ENCODE data around the gene NABP1.

NABP1 gene

DNA sequence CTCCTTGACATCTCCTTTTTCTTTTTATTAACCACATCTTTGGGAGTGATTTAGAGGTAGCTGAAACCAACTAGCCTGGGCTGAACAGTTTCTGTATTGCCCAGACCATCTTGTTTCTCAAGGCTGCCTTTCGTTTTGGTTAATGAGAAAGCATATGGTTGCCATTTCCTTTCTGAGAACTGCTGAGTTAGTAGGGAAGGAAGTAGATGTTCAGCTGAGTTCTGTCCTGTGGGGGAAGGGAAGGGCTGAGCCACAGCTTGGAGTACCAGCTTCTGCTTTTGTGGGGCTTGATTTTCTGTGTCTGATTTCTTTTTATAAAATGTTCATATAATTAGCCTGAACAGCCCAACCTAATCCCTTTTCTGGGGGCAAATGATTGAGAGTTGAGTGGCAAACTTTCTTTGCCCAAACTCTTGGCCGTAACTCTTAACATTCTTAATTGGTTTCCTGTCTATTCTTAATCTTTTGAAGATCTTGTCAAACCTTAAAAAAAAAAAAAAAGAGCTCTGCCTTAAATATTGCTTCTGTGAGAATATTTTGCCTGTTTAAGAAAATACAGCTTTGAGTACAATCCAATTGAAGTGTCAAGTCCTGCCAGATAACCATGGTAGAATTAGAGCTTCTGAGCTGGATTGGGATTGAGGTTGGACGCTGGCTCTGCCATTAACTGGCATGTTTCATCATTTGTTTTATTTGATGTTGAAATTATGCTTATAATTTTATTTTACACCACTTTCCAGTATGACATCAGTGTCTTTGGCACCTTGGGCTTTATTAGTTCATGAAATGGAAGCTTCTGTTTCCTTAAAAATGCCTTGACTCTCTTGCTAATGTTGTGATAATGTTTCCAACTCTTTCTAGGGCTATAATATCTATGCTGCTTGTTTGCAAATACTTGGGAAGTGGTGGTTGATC, 1.9 kb upstream of the NABP1 start:
- DNase-seq: no peak
- in situ Hi-C loops (cut with HindIII; ENCODE audit: low pct_ligation_motif_present, low pct_unique_long_range_greater_than_20kb, low sequenced_read_pairs): loop anchor here (25.0 kb wide), 1 partner anchor 114 kb away; no protein-coding TSS in a partner anchor

DNA sequence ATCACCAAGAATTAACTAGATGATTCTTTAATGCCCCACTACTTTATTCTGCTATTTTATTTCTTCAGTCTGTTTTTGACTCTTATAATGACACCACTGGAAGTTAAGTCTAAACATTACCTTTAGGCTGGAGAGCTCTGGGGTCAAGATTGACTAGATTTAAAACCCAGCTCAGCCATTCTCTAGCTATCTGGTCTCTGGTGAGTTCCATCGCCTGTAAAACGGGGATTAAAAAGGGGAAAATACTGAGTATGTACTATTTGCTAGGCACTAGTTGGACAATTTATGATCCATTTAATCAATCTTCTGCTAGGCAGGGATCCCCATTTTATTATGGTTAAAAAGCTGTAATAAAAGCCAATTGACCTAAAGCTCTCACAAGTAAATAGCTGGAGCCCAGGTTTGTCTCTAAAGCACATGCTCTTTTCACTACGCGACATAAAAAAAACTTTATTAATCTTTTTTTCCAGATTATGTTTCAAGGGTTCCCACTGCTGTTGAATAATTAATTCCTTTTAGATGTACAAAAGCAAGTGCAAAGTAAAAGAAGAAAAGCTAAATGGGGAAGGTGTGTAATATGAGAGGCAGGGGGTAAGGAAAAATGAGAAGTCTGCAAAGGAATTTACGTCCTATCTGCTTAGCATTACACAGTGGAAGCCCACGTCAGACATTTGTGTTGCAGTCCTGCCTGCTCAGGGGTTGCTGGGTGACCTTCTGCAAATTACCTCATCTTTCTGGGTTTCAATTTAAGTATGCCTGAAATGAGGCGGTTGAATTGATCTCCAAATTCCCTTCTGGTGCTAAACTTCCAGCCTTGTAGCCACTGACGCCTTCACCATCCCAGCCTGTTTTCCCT, 918 bp upstream of the NABP1 start:
- in situ Hi-C loops (cut with HindIII; ENCODE audit: low pct_ligation_motif_present, low pct_unique_long_range_greater_than_20kb, low sequenced_read_pairs): loop anchor here (25.0 kb wide), 1 partner anchor 115 kb away; no protein-coding TSS in a partner anchor
- peak; percentile 80 for DNase-seq

DNA sequence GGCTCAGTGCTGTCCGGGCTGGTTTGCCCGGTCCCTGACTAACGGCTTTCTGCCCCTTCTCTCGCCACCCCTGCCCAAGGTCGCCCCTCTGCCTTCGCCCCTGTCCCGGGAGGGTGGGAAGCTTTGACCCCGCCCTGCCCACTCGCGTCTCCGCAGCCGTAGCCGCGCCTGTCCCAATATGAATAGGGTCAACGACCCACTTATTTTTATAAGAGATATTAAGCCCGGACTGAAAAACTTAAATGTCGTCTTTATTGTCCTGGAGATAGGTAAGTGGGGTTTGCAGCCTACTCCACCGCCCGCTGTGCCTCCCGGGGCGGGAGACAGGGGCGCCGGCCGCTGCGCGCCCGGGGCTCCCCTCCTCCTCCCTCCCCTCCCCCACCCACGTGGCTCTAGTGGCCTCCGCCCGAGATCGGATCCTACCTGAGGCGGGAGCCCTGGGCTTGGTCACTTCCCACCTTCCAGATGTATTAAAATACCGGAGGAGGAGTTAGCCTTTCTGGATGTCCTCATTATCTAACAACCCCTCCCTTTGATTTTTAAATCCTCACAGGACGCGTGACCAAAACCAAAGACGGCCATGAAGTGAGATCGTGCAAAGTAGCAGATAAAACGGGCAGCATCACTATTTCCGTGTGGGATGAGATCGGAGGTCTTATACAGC, 633 bp downstream of the NABP1 start:
- peak; percentile 61 for DNase-seq
- in situ Hi-C loops (cut with HindIII; ENCODE audit: low pct_ligation_motif_present, low pct_unique_long_range_greater_than_20kb, low sequenced_read_pairs): loop anchor here (25.0 kb wide), 1 partner anchor 116 kb away; no protein-coding TSS in a partner anchor

DNA sequence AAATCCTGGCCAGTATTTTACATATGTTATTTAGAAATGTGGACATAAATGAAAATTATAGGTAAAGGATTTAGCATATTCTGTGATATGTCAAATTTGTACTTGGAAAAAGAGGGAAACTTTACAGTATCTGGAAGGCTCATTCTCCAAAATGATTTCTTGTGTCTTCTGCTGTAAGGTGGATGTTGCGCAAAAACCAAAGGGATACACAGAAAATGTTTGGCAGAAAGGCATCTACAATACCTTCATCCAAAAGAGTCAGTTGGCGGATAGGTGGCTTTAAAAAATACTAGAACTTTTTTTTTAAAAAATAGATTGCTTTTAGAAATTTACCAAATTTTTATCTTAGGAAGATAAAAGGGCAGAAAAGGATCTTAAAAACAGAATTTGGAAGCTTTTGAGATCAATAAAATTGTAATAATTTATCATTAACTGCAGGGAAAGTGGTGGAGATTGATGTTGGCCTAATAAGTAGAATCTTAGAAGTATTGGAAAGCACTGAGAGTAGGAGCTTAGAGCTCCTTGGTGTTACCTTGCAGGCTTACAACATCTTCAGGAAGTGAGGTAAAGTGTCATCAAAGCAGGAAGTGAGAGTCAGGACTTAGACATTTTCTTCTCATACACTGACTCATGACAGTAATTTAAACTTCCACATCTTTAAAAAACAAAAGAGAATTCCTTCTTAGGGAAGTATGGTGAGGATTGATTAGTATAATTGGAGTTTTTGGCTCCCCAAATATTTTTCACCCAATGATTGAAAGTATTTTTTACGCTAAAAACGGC, 2.1 kb downstream of the NABP1 start:
- in situ Hi-C loops (cut with HindIII; ENCODE audit: low pct_ligation_motif_present, low pct_unique_long_range_greater_than_20kb, low sequenced_read_pairs): loop anchor here (25.0 kb wide), 1 partner anchor 118 kb away; no protein-coding TSS in a partner anchor
- peak; percentile 77 for DNase-seq

DNA sequence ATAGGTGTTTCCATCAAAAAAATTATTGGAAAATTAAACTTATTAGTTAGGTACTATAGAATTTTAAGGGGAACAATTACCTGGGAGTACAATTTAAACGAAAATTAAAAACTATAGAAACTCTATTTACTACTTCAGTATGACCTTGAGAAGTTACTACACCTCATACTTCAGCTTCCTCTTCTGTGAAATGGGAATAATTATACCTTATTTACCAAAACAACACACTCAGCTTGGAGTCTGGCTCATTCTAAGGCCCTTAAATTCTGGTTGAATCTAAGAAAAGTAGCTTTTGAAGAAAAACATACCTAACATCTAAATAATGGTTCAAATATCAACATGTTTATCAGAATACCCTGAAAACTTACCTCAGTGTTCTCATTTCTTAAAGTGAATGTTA, 2.7 kb downstream of the NABP1 start:
- in situ Hi-C loops (cut with HindIII; ENCODE audit: low pct_ligation_motif_present, low pct_unique_long_range_greater_than_20kb, low sequenced_read_pairs): loop anchor here (25.0 kb wide), 1 partner anchor 118 kb away; no protein-coding TSS in a partner anchor
- no peak for DNase-seq

DNA sequence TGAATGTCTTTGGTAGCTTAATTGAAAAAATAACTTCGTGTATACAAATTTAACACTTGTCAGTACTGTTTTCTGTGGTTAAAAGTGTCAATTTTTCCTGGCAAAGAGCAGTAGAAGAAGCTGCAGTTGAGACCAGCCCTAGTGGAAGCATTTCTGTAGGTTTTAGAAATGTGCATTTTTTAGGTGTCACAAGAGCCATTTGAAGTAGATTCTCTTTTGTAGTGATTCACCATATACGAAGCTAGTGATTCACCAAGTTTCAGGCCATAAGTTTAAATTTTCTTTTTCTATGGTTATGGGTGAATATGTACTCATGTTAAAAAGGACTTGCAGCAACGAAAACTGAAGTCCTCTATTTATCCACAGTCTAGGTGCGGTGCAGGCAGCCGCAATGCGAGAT, 4.2 kb downstream of the NABP1 start:
- in situ Hi-C loops (cut with HindIII; ENCODE audit: low pct_ligation_motif_present, low pct_unique_long_range_greater_than_20kb, low sequenced_read_pairs): loop anchor here (25.0 kb wide), 1 partner anchor 120 kb away; no protein-coding TSS in a partner anchor
- DNase-seq: no peak

DNA sequence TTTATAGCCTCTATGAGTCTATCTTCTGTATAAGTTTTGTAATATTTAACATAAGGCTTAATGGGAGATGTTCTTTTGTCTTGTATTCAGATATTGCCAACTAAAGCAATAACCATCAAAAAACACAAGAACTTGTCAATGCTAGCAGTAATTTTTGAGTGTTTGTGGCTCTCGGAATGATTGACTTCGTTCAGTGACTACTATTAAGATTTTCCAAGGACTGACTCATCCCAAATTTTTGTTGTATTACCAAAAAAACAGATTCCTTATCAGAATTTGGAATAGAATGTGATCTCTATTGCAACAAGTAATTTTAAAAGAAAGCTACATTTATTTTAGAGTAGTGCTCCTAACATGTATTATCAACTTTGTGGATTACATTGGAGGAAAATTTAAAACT, 8.1 kb downstream of the NABP1 start:
- in situ Hi-C loops (cut with HindIII; ENCODE audit: low pct_ligation_motif_present, low pct_unique_long_range_greater_than_20kb, low sequenced_read_pairs): loop anchor here (25.0 kb wide), 1 partner anchor 124 kb away; no protein-coding TSS in a partner anchor
- DNase-seq: no peak

DNA sequence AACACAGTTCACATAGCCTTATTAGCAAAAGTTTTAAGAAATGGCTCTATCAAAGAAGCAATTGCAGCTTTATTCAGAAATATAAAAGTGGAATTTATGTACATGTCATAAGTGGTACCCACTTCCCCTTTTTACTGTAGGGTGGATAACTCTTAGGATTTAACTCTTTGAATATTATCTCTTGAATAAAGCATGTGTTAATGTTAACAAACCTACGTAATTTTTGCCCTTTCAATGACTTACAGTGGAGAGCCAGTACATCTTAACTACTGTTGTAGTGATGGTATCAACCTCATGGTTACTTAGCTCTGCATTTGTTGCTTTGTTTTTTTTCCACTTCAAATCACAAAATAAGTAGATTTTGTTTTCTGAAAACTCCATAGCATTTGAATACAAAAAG, 8.8 kb downstream of the NABP1 start:
- in situ Hi-C loops (cut with HindIII; ENCODE audit: low pct_ligation_motif_present, low pct_unique_long_range_greater_than_20kb, low sequenced_read_pairs): loop anchor here (25.0 kb wide), 1 partner anchor 124 kb away; no protein-coding TSS in a partner anchor
- no peak for DNase-seq

DNA sequence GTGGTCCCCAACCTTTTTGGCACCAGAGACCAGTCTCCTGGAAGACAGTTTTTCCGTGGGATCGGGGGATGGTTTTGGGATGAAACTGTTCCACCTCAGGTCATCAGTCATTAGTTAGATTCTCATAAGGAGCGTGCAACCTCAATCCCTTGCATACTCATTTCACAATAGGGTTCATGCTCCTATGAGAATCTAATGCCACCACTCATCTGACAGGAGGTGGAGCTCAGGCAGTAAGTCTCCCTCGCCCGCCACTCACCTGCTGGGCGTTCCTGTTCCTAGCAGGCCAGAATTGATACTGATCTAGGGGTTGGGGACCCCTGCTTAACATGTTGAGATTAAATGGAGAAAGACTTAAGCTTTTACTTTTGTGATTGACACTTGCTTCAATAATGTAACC, 9.9 kb downstream of the NABP1 start:
- DNase-seq: no peak
- in situ Hi-C loops (cut with HindIII; ENCODE audit: low pct_ligation_motif_present, low pct_unique_long_range_greater_than_20kb, low sequenced_read_pairs): loop anchor here (25.0 kb wide), 1 partner anchor 126 kb away; no protein-coding TSS in a partner anchor

DNA sequence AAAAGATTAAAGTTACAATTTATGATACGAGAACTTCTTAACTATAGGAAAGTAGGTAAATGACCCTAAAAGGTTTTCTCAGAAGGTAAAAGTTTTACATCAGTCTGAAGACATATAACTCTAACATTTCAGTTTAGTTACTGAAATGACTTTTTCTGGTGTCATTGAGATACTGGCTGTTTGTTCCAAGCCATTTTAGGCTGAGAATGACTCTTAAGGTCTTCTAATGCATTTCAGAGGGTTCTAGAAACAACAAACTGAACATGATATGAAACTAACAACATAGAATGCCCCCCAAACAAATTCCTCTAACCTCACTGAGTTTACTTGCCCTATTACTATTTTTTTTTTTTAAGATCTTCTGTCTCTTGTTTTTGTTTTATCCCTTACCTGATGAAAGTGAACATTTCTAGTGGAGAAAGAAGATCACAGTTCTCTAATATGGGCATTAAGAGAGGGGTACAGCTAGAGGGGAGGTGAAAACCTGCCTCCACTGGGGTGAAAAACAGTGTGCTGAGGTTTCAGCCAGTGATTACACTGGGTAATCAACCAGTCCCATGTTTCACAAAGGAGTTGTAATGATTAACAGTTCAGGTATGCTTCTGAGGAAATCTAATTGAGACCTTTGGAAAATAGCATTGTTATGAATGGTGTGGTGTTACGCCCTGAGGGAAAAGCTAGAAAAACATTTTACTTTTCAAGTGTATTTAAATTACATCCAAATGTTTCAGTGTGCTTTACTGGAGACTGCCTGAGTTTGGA, 11.2 kb downstream of the NABP1 start:
- DNase-seq: peak; percentile 72

DNA sequence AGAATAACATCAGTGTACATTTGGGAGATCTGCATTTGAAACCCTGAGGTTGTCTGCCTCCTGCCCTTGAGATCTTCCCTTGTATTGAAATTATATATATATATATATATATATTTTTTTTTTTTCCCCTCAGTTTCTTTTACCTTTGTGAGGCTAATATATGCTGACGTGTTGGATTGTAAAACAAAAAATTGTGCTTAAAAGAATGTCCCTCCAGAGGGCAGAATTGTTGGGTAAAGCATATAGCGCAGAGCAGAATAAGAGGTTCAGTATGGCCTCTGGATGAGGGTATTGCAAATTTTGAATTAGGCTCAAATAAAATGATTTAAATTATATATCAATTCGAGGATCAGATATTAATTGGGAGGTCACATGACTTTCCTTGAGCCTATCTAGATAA, 12.4 kb downstream of the NABP1 start:
- no peak for DNase-seq
- in situ Hi-C loops (cut with HindIII; ENCODE audit: low pct_ligation_motif_present, low pct_unique_long_range_greater_than_20kb, low sequenced_read_pairs): loop anchor here (25.0 kb wide), 1 partner anchor 128 kb away; no protein-coding TSS in a partner anchor

More for the DNA sequence above, 11.2 kb downstream of the NABP1 start:
- in situ Hi-C loops (cut with HindIII; ENCODE audit: low pct_ligation_motif_present, low pct_unique_long_range_greater_than_20kb, low sequenced_read_pairs): loop anchor here (25.0 kb wide), 1 partner anchor 127 kb away; no protein-coding TSS in a partner anchor

DNA sequence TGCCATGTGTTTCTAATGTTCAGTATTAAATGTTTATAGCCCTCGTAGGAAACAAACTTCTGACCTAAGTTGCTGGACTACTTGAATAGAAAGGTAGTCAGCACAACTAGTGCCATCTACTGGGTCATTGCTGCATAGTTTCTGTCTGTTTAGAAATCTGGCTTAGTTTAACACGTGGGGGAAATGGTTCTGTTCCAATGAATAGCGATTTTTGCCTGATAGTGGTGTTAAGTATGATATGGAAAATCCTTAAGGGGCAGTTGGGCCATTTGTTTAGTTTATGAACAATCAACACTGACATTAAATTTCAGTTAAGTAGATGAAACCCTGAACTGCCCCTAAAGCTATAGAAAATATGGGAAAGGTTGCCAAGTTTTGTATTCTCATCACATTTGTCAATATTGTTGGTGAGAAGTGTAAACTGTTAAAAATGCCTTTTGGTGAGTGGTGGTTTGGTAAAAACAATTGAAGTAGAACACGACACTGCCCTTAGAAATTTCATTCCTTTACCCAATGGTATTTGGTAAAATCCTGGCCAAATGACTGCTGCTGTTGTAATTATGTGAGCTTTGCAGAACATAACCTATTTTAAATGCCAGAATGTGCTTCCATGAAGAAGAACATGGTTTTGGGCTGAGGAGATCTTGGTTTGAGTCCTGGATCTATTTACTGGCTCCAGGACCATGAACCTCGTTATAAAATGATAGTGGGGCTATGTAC, 13.2 kb downstream of the NABP1 start:
- DNase-seq: peak; percentile 84
- in situ Hi-C loops (cut with HindIII; ENCODE audit: low pct_ligation_motif_present, low pct_unique_long_range_greater_than_20kb, low sequenced_read_pairs): loop anchor here (25.0 kb wide), 1 partner anchor 129 kb away; no protein-coding TSS in a partner anchor

DNA sequence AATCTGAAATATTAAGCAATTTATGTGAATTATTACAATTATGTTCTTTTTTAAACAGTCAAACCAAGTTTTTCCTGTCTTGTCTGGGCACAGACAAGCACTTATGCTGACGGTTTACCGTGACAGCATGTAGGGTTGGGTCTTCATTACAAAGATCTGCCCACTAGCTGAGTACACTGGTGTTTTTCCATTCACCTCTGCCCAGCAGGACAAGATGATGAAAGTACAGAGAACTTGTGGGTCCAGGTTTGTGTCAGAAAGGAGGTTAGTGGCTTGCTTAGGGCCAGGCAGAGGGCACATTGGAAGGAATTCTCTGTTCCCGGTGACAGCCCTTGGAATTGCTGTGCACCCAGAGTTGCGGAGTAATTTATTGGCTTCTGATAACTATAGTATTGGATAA, 14.0 kb downstream of the NABP1 start:
- no peak for DNase-seq
- in situ Hi-C loops (cut with HindIII; ENCODE audit: low pct_ligation_motif_present, low pct_unique_long_range_greater_than_20kb, low sequenced_read_pairs): loop anchor here (25.0 kb wide), 1 partner anchor 130 kb away; no protein-coding TSS in a partner anchor

DNA sequence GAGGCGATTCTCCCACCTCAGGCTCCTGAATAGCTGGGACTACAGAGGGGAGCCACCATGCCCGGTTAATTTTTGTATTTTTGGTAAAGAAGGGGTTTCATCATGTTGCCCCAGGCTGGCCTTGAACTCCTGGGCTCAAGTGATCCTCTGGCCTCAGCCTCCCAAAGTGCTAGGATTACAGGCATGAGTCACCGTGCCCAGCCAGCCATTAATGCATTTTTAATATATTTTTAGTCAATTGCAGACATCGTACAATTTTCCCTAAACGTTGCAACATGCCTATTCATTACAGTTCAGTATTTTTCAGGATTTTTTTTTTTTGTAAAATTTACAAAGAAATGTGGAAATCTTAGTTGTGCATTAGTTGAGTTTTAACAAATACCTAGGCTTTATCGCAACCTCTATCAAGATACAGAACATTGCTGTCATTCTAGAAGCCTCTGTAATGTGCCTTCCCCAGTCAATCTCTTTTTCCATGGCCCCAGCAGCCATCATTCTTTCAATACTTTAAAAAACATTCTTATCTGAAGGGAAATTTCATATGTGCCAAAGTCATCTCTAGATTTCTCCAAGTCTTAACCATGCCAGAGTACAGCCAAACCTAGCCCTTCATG, 14.7 kb downstream of the NABP1 start:
- in situ Hi-C loops (cut with HindIII; ENCODE audit: low pct_ligation_motif_present, low pct_unique_long_range_greater_than_20kb, low sequenced_read_pairs): loop anchor here (25.0 kb wide), 1 partner anchor 130 kb away; no protein-coding TSS in a partner anchor
- no peak for DNase-seq

DNA sequence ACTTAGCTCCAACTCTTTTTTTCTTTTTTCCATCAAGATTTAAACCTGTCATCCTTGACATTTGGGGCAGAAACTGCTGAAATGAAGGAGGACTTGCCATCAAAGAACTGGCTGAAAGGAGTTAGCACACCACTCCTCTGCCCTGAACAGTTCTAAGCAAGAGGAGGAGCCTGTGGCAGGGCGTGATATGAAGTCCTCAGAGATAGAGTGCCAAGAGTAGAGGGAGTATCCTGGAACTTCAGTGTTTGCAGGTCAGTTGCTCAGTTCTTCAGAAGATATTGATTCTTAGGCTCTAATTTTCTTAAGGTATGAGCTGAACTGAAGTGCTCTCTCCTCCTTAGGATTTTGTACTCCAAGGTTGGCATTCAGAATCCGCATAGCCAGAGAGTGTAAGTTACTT, 15.2 kb downstream of the NABP1 start:
- in situ Hi-C loops (cut with HindIII; ENCODE audit: low pct_ligation_motif_present, low pct_unique_long_range_greater_than_20kb, low sequenced_read_pairs): loop anchor here (25.0 kb wide), 1 partner anchor 131 kb away; no protein-coding TSS in a partner anchor

DNA sequence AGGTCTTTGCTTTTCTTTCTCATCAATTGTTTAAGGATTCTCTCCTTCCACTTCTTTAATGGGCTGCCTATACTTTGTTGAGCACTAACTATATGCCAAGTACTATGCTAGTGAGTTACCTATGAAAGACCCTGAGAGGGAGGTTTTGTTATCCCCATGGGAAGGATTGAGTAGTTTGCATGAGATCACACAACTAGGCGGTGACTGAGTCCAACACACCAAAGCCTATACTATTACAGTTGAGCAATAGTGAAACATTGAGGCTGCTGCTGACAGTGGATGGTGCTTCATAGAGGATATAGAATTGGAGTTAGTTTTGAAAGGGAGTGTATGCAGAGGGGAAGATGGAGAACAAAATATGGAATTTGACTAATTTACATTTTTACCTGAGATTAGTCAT, 15.8 kb downstream of the NABP1 start:
- no peak for DNase-seq
- in situ Hi-C loops (cut with HindIII; ENCODE audit: low pct_ligation_motif_present, low pct_unique_long_range_greater_than_20kb, low sequenced_read_pairs): loop anchor here (25.0 kb wide), 1 partner anchor 131 kb away; no protein-coding TSS in a partner anchor

More for the DNA sequence above, 15.2 kb downstream of the NABP1 start:
- no peak for DNase-seq
